Measurements from ENCODE around the gene HDAC11. TPM values are rescaled to one million over a fixed set of nuclear protein-coding genes. Genes with fewer than 3 reads are reported as not detected.

Gene HDAC11
- total RNA-seq, 1 donor from 2014 or later: 4.6 TPM

DNA sequence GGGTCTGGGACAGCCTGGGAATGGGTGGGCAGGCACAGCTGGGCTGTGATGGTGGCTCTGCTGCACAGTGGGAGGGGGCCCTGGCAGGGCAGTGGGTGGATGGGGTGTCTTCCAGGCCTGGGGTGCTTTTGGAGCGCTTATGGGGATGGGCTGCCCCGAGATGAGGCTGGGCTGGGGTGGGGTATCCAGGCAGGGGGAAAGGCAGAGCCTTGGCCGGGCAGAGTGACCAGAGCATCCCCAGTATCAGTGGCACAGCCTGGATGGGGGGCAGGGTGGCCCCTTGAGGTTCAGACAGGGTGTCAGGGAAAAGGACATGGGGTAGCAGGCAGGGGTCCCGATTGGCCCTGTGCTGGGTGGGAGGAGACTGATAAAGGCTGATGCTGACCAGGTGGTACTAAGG, 26.6 kb downstream of the HDAC11 start:
- no peak for ATAC-seq
- DNase-seq (ENCODE audit: low spot score): no peak

DNA sequence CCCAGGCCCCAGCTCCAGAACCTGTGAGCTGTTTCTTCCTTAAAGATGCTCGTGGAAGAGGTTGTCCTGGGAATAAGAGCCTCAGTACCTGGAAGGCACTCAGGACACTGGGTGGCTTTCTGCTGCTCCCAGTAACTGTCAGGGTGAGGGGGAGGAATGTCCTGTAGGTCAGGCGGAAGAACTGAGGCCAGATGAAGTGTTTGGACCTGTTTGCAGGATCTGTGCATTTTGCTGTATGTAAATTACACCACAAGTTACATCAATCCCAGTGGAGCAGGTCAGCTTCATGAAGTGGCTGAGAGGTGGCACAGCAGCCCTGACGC, 27.1 kb downstream of the HDAC11 start:
- DNase-seq (ENCODE audit: low spot score) (no peak), ATAC-seq (no peak)

DNA sequence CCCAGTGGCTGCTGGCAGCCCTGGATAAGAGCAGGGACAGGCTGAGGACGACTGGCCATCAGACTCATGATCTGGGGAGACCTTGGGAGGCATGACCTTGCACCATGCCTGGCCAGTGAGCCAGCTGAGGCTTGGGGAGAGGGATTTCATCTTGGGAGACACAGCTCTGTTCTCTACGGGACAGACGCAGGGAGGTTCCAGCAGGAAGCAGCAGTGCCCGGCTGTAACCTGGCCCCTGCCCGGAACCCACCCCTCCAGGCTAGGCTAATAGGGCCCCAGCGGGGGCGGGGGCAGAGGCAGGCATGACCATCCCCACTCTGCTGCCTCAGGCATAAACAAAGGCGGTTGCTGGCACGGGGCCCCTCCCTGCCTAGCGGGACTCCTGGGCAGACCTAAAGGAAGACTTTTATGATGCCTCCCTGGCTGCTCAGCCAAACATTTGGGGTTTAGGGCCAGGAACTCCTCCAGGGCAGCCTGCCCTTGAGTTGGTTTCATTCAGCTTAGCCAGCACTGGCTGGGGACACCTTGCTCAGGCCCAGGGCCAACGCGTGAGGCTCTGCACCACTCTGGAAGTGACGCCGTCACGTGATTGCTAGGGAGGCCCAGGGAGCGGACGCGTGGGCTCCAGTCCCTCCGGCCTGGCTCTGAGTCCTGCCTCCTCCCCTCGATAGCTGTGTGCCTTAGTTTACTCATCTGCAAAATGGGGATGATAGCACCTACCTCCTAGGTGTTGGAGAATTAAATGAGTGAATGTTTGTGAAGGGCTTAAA, 27.6 kb downstream of the HDAC11 start:
- ATAC-seq: no peak
- no peak for DNase-seq (ENCODE audit: low spot score)

DNA sequence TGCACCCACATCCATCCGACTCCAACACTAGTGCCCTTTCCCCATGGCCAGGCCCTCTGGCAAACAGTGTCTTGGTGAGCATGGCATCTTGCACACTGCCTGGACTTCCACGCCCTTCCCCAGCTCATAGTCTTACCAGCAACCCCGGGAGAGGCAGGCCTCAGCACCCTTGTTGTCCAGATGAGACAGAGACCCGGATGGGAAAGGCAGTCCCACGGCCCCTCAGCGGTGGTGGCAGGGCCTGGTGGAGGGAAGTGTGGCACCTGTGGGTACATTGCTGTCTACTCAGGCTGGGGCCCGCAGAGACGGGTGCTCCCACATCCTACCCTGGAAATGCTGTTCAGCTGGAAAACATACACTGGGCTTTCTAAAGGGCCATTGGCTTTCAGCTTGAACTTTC, 28.4 kb downstream of the HDAC11 start:
- ATAC-seq (no peak), DNase-seq (ENCODE audit: low spot score) (no peak)

DNA sequence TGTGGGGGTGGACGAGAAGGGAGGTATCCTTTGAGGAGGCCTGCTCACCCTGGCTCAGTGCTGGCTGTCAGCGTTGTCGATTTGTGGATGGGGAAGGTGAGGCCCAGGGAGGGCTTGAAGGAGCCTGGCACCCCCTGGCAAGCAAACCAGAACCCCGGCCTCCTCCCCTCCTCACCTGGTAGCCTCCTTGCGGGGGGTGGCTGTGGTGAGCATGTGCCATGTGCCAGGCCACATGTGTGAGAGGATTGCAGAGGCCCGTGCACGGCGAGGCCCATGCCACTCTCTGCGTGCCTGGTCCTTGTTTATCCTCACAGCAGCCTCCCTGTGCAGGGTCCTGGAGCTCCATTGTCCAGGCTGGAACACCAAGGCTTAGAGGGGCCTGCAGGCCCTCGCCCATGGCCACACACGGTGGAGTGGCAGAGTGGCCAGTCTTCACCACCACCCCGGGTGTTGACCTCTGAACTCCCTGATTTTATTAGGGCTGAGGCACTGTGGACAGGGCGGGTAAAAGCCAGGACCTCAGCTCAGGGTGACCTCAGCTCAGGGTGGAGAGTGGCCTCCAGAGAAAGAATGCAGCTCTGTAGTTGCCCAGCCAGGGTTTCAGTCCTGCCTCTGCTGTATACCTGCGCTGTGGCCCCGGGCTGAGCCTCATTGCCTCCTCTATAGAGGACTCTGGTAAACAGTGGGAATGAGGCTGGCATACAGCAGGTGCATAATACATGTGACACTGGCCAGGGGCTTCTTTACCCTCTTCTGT, 29.1 kb downstream of the HDAC11 start:
- DNase-seq (ENCODE audit: low spot score) (no peak), ATAC-seq (no peak)

DNA sequence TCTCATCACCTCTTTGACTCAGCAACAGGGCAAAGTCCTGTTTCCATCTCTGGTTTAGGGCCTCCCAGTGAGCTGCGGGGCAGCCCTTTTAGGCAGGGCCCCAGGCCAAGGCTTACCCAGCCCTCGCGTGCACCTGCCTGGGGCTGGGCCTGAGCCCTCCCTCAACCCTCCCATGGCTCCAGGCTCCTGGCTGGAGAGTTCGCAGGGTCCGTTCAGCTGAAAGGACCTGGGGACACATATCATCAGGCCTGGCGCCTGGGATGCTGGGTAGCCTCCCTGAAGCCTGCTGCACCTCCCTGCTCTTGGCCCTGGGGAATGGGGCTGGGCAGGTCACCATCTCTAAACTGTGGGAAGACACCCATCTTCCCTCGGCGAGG, 29.7 kb downstream of the HDAC11 start:
- DNase-seq (ENCODE audit: low spot score) (no peak), ATAC-seq (no peak)

DNA sequence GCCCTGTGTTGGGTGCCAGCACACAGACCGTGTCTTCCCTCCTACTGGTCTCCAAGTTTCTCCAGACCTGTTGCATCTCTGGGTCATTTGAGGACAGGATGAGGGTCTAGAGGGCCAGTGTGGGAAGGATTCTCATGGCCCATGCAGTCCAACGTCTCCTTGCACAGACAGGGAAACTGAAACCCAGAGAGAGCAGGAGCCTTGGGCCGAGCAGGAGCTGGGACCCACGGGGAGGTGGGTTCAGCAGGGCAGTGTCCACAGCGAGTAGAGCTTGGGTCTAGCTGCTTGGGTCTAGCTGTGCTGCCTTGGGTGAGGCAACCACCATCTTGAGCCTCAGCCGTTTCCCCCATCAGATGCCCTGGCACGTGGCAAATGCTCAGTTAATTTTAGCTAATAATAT, 32.3 kb downstream of the HDAC11 start:
- DNase-seq (ENCODE audit: low spot score) (no peak), ATAC-seq (no peak)

DNA sequence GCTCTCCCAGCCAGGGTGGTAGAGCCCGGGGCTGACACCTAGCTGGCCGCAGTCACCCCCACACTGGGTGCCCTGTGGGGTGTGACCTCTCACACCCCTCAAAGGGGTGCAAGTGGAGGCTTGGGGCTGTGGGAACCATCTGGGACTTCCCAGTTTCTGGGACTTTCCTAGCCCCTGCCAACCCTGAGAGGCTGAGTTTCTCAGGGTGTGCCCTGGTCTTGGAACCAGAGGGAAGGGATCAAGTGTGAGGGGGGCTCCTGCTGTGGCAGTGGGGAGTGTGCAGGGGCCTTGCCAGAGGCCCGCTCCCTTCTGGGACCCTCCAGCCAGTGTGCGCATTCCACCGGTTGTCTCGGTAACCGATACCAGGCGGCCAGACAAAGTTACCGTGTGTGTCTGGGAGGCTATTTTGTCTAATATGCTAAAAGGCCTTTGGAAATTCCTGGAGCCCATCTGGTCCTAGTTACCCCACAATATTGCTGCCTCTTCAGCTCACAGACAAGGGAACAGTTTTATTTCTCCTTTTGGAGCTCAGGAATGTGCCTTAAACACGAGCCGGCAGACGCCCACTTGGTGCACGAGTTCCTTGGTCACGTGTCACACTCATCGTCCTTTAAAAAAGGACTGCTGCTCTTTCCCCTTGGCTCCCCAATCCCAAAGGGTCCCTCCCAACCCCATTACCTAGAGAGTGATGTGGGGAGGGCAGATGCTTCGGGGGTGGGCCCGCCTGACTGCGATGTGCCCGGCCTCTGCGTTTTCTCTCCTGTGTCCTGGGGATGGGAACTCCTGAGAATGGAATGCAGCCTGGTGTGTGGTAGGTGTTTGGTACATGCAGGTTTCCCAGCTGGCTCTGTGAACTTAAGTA, 33.2 kb downstream of the HDAC11 start:
- ATAC-seq: no peak
- no peak for DNase-seq (ENCODE audit: low spot score)

DNA sequence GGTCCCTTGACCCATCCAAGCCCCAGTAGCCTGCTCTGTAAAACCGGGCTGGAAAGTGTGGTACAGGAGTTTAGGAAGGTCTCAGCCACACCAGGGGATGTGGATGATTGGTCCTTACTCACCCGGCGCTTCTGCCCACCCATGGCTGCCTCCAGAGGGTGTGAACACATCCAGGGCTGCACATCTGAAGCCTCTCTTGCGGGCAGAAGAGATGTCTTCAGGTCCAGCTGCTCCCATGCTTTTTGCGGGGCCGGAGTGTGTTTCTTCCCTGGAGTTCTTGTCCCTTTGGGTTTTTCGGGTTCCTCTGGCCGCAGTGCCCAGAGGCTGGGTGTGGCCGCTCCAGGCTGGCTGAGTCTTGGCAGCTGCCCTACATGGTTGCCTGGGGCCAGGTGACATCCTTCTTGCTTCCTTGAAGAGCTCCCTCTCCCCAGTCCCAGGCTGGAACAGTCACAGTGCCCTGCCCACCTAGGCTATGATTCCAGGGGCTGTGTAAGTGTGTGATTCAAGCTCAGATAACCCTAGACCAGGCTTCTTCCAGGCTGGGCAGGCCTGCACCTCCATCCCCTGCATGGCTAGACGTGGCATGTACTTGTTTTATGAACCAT, 33.9 kb downstream of the HDAC11 start:
- DNase-seq (ENCODE audit: low spot score): no peak
- no peak for ATAC-seq

DNA sequence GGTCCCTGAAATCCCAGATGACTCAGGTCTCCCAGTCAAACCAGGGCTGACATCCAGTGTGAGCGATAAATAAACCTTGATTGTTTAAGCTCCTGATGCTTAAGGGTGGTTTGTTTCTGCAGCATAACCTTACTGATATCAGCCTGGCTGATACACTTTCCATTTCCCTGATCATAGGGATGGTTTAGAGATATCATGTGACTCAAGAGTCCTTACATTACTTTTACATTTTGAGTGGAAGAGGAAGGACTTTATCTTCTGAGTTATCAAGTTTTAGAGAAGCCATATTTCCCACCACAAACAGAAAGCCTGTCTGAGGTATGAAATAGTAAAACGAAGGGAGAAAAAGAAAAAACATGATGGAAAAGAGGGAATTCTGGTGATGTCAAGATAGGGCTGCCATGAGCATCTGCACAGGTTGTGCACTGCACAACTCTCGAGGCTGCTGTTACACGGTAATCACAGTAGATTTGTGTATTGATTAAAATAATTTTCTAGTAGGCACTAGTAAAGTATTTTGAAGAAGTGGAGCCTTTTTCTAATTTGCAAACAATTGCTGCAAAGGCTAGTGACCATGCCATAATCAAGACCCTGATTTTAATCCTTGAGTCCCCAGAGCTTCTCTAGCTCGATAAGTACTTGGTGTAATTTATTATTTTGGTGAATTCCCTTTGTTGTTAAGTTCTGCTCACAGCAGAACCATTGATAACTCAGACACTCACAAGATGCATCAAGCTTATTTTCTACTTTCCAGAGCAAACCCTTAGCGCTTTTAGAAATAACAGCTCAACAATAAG, 34.7 kb downstream of the HDAC11 start:
- DNase-seq (ENCODE audit: low spot score) (no peak), ATAC-seq (no peak)

DNA sequence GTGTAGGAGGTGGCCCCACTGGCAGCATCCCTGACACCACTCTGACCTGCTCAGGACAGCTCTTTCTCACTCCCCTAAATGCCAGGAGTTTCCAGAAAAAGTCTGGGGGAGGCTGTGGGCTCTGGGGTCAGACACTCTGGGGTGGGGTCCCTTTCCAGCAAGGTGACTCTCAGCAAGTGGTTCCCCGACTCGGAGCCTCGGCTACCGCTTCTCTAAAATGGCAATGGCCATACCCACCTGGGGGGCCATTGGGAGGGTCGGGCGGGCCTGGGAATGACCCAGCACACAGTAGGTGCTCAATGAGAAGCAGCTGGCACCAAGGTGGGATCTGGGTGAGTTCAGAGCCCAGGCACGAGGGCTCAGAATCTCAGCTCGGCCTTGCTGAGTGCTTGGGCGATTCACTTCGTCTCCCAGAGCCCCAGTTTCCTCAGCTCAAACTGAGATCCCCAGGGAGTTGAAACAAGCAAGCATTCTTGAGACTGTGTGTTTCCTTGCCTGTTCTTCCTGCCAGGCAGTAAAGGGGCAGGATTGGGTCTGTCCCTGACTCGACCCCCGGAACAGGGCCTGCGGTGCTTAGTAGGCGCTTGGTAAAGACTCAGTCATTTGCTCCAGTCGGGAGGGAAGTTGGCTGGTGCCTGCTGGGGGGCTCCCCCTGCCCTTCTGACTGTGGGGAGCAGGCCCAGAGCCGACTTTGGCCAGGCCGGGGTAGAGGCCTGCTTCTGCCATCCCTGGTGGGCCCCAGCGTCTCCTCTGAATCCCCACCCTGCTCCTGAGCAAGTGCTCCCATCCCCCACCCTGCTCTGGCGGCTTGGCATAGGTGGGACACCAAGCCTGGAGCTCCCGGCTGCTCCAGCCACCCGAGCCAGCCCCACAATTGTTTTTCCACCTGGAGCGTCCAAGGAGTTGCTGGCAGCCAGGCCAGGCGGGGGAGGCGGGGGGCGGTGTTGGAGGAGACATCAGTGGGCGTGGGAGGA, 36.0 kb downstream of the HDAC11 start:
- ATAC-seq (no peak), DNase-seq (ENCODE audit: low spot score) (no peak)

DNA sequence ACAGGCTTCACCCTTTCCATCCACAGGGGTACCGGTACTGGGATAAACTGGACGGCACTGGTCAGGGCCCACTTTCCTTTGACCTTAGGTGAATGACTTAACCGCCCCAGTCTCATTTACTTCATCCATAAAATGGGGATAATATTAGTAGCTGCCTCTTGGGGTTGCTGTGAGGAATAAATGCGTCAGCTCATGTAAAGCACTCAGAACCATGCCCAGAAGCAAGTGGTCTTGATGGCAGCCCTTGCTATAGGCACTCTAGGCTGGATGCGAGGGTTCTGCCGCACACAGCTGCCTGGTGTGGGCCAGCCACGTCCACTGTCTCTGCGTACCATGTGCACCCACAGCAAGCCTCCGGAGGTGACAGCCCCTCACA, 36.6 kb downstream of the HDAC11 start:
- ATAC-seq: no peak
- DNase-seq (ENCODE audit: low spot score): no peak

DNA sequence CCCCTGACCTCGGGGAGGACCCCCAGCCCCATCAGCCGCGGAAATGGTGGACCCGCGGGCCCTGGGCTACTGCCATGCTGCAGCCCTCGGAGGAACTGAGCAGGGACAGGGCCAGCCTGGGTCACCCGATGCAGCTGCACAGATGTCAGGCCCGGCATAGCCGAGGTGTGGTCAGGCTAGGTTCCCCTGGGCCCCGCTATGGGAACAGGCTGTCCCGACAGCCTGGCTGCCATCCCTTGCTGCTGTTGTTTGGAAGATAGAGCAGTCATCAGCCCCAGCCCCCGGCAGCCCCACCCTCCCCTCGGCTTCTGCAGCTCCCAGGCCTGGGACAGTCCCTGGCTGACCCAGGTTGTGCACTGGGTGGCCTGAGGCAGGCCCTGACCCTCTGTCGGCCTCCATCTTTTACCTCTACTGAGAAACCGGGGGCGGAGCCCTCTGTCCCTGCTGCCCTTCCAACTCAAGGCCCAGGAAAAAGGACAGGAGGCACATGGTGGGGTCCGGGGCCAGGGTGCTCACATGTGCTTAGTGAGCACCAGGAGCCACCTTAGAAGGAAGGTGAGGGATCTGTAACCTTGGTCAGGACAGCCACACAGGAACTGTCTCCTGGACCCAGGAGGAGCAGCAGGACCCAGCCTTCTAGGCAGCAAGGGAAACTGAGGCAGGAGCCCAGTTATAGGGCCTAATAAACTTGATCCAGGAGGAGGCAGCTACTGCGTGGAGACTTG, 37.3 kb downstream of the HDAC11 start:
- ATAC-seq: peak; percentile 17

DNA sequence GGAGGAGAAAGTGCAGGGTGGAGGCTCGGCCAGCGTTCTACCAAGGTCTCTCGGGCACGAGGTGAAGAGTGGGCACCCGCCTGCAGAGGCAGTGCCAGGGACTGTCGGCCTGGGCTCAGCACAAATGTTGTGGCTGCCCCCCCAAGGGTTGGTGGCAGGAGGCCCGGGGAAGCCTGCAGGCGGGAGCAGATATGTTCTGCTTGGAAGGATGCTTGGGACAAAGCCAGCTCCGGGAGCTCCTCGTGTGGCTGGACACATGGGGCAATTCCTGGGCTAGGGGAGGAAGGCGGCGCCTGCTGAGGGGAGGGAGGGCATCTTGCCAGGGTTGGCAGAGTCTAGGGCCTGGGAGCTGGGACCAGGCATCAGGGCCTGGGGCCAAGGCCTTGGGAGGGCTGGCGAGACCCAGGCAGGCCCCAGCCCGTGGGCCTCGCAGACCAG, 38.4 kb downstream of the HDAC11 start:
- no peak for ATAC-seq

More for the DNA sequence above, 37.3 kb downstream of the HDAC11 start:
- DNase-seq (ENCODE audit: low spot score): no peak

DNA sequence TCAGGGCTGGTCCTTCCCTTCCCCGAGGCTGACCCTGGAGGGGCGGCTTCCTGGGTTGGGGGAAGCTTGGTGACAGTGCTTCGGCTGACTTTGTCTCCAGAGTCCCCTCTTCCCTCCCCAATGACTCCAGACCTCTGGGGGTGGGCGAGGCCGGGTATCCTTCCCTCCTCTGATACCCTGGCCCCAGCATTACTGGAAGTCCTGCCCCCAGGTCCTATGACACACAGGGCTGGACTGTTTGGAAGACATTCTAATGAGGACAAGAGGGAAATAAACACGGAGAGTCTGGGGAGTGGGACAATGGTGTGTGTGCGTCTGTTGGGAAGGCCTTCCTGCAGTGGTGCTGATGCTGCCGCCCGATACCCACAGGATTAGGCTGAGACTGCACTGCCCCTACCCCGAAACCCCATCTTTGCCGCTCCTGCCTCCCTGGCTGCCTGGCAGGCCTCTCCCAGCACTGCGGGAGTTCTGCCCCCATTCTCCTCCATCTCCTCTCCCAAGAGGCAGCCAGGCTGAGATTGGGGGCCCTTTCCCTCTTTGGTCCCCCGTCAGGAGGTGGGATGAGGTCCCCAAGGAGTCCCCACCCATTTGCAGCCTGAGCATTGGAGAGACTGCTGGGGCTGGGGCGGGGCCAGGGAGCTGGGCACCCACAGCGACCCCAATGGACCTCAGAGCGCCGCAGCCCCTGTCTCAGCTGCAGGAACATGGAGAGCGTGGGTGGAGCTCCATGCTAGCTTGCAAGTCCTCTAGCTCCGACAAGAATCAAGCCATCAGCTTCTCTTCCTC, 39.1 kb downstream of the HDAC11 start:
- ATAC-seq (no peak), DNase-seq (ENCODE audit: low spot score) (no peak)

More for the DNA sequence above, 38.4 kb downstream of the HDAC11 start:
- DNase-seq (ENCODE audit: low spot score): no peak

DNA sequence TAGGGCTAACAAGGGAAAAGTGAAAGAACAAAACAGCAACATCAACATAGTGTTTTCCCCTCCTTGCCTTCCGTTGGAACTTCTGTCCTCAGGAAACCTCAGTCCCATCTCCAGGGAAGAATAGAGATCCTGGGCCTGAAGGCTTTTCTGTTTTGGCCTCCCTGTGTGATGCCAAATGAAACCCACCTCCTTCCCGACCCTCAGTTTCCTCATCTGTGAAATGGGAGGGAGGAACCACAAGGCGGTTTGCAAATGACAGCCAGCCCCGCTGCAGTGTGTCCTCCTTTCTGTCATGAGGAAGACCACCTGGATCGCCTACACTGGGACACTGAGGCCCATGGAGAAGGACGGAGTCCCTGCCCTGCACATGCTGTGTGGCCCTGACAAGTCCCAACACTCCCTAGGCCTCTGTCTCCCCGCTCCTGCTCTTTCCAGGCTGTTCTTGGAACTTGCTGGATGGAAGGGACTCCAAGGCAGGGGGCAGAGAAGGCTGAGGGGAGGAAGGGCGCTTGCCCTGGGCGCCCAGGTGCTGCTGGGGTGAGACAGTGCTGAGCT, 40.3 kb downstream of the HDAC11 start:
- ATAC-seq: no peak

DNA sequence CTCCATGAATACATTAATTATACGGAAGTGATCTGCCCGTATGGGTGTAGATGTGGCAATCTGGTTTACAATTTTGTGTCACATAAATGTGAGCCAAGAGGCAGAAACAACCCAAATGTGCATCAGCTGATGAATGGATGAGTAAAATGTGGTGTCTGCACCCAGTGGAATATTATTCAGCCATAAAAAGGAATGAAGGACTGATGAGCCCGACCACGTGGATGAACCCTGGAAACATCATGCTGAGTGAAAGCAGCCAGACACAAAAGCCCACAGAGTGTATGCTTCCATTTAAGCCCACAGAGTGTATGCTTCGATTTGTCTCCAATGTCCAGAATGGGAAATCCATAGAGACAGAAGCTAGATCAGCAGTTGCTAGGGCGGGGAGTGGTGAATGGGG, 41.2 kb downstream of the HDAC11 start:
- ATAC-seq (no peak), DNase-seq (ENCODE audit: low spot score) (no peak)

More for the DNA sequence above, 40.3 kb downstream of the HDAC11 start:
- DNase-seq (ENCODE audit: low spot score): no peak

All from left lobe of liver (tissue), 2 donors.